ENCODE data around the gene GAS7.

DNA sequence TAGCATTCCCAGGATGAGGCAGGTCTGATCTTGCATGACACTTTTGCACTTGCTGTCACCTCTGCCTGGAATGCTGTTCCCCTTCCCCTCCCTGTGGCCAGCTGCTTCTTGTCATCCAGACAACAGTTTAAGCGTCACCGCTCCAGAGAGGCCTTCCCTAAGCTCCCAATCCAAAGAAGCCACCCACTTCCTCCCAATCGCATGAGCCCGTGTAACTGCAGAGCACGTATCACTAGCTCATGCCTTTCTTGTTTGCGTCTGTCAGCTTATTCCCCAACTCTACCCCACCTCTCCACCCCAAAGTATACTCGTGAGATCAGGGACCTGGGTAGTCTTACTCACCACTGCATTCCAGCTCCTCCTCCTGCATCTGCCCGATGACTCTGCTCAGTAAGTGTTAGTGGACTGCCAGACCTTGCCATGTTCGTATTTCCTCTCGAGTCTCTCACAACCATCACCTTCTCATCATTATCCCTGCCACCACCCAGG lies 92.8 kb downstream of the GAS7 start:
- no peak for TF ChIP-seq NFIC (IDR thresholded peaks at IDR 0.05; ENCODE audit: low read depth, low read length)
- TF ChIP-seq, protein P1, sequence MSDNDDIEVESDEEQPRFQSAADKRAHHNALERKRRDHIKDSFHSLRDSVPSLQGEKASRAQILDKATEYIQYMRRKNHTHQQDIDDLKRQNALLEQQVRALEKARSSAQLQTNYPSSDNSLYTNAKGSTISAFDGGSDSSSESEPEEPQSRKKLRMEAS (IDR thresholded peaks at IDR 0.05; ENCODE audit: low read depth, low read length) = no peak
- no peak for TF ChIP-seq SPI1 (IDR thresholded peaks at IDR 0.05; ENCODE audit: borderline replicate concordance, insufficient read depth, low read depth, low read length)
- TF ChIP-seq HCFC1 (IDR thresholded peaks at IDR 0.05; ENCODE audit: low read length) = no peak
- TF ChIP-seq SREBF2 (IDR thresholded peaks at IDR 0.05; ENCODE audit: low read length) = no peak
- no peak for TF ChIP-seq SREBF1 (IDR thresholded peaks at IDR 0.05; ENCODE audit: low read length)
